ENCODE data around the gene C1orf94.
"Not testable (repeated sequence)": the region's sequence is repeated elsewhere in the genome, so short reads cannot be mapped to it uniquely, and the experiment has no call there.

Gene C1orf94

DNA sequence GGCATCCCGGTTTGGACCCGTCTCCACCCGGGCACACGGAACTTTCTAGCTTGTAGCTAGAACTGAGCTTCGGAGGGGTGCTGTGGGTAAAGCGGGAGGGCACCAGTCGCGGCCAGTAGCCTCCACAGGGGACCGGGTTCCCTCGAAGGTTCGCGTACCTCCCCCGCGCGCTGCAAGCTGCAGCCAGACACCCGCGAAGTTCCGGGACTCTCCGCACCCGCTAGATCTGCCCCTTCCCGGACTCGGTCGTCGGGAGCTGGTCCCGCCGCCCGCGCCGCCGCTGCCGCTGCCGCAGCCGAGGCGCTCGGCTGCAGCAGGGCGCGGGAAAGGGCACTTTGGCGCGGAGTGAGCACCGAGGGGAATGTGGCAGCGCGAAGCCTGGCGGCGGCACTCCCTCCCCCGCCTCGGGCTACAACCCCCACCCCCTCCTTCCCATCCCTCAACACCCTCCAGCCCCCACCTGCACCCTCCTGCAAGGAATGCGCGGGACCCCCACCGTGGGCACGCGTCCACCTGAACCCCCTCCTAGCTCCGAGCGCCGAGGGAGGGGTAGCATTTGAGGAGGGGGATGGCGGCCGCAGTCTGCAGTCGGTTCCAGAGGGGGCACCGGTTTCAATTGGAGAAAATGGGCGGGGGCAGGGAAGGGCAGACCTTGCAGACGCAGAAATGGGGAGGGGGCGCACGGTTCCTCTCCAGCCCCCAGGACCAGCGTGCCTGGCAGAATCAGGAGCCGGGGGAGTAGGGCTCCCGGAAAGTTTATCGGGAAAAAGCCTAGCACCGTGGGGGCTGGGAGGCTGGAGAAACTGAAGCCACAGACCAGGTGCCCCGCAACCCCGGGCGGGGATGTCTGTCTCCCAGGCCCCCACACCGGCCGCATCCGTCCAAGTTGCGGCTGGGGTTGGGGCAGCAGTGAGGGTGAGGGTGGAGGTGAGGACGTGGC is 12.6 kb upstream of the C1orf94 start:
- in situ Hi-C loops (cut with HindIII; ENCODE audit: low pct_ligation_motif_present, low pct_unique_long_range_greater_than_20kb, low sequenced_read_pairs): no loop called here
- DNase-seq: no peak

GRCh38 chr1:34164771-34165391 is 11.8 kb upstream of the C1orf94 start, which contains the start of gene CSMD2:
Gene CSMD2 (minus strand): TSS chr1:34165230. CDS start chr1:34165097, 133 bp downstream.
- in situ Hi-C loops (cut with HindIII; ENCODE audit: low pct_ligation_motif_present, low pct_unique_long_range_greater_than_20kb, low sequenced_read_pairs): no loop called here
- DNase-seq: peak; percentile 8

DNA sequence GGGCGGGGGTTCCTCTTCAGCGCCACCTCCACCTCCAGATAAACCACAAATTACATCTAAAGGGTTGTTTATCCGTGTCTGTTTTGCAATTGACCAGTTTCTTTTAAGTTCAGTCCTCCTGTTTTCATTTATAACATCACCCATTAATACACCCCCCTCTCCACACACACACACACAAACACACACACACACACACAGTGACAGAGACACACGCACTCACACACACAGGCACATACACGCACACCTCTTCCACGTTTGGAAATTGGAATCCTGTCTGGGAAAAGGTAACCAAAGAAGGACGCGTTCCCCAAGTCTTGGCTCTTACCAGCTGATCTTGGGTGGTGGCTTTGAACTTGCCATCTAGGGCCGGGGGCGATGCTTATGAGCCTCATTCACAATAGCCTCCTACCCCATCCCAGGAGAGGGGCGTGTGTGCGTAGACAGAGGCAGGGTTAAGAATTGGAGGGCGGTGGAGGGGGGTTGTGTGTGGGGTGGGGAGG is 11.2 kb upstream of the C1orf94 start:
- in situ Hi-C loops (cut with HindIII; ENCODE audit: low pct_ligation_motif_present, low pct_unique_long_range_greater_than_20kb, low sequenced_read_pairs): no loop called here
- no peak for DNase-seq

GRCh38 chr1:34166191-34166624 is 10.5 kb upstream of the C1orf94 start:
- in situ Hi-C loops (cut with HindIII; ENCODE audit: low pct_ligation_motif_present, low pct_unique_long_range_greater_than_20kb, low sequenced_read_pairs): no loop called here
- DNase-seq: no peak

- DNase-seq: no peak
- in situ Hi-C loops (cut with HindIII; ENCODE audit: low pct_ligation_motif_present, low pct_unique_long_range_greater_than_20kb, low sequenced_read_pairs): no loop called here
Measured at GRCh38 chr1:34166625-34167361, 9.9 kb upstream of the C1orf94 start.

DNA sequence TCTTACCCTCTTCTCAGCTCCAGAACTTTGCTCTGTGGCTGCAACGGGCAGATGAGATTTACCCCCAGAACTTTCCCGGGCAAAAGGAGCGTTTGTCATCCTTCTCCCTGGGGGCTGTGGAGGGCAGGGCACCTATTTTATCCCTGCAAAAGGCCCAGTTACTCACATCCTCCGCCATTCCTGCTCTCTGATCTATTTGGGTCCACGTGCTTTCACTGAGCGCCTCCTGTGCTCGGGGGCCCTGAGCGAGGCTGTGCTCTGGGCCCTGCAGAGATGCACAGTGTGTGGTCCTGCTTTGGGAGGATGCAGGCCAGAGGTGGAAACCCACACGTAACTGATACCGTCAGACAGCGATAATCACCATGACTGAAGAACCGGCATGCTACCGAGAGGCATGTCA is 9.3 kb upstream of the C1orf94 start:
- in situ Hi-C loops (cut with HindIII; ENCODE audit: low pct_ligation_motif_present, low pct_unique_long_range_greater_than_20kb, low sequenced_read_pairs): no loop called here
- DNase-seq: no peak

DNA sequence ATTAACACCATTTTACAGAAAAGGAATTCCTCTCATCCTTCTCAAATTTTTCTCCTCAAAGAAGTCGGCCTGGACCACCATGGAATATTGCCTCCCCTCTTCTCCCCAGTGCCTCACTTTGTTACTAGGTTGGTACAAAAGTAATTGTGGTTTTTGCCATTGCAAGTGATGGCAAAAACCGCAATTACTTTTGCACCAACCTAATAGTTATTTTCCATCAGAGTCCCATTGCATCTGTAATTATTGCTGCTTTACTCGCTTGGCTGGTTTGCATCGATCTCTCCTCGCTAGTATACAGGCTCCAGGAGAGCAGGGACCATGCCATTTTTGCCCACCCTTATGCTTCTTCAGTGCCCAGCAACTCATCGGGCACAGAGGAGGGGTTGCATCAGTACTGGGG is 963 bp upstream of the C1orf94 start:
- DNase-seq: no peak
- in situ Hi-C loops (cut with HindIII; ENCODE audit: low pct_ligation_motif_present, low pct_unique_long_range_greater_than_20kb, low sequenced_read_pairs): no loop called here

DNA sequence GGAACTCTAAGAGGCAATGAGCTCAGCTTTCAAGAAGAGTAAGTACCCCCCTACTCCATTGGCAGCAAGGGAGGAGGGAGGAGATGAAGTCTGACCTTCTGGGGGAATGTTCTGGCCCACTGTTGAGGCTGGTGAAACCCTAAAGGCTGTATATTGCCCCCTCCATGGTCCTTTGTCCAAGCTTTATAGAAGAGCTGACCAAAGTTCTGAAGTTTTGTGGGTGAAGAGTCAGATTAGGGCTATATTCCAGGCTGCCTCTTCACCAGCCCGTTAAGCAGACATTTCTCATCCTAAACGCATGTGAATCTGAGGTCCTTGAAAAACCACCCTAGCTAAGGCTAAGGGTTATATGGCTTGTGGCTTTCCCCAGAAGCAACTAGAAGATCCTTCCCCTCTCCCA is 1.4 kb downstream of the C1orf94 start:
- in situ Hi-C loops (cut with HindIII; ENCODE audit: low pct_ligation_motif_present, low pct_unique_long_range_greater_than_20kb, low sequenced_read_pairs): no loop called here
- DNase-seq: no peak

- DNase-seq; in situ Hi-C loops (cut with HindIII; ENCODE audit: low pct_ligation_motif_present, low pct_unique_long_range_greater_than_20kb, low sequenced_read_pairs): not testable (repeated sequence)
Measured at GRCh38 chr1:34183381-34183780, 6.7 kb downstream of the C1orf94 start.

DNA sequence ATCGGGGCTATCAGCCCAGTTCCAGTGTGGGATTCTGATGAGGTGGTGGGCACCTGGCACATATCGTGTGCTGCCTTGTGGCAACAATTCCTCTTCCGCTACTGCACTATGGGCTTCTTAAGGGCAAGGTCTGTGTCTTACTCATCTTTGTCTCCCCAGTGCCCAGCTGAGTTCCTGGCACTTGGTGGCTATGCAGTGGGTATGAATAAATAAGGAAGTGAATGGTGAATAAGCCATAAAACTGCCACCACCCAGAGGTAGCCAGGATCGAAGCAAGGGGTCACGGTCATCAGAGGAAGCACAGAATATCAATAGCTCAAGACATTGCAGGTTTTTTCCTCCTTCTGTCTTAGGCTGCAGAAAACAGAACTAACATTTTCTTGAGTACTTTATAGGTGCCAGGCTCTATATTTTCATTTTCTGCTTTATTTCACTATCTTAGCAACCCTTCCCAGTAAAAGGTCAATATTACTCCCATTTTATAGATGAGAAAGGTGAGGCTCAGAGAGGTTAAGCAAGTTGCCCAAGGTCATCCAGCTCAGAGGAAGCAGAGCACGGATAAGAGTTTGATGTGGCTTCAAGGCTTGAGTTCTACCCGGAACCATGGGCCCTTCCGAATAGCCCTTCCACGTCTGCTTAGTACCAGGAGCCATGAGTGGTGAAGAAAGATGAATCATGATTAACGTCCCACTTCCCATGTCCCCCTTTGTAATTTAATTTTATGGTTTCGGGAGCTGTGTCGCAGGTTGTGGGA is 10.2 kb downstream of the C1orf94 start:
- DNase-seq: no peak
- in situ Hi-C loops (cut with HindIII; ENCODE audit: low pct_ligation_motif_present, low pct_unique_long_range_greater_than_20kb, low sequenced_read_pairs): no loop called here

DNA sequence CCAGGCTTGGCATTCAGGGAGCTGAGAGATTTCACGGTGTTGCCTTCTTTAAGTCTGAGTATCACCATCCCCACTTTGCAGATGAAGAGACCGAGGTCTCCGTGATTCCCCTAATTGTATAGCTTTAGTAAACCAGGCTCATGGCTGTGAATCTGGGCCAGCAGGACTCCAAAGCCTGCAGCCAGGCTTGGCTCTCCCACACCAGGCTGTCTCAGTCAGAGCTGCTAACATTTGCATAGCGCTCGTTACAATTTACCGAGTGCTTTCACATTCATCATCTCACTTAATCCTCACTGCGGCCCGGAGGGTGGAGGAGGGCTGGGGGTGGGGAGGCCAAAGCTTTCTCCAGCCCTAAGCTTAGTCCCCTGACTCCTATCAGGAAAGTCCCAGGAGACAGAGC is 11.7 kb downstream of the C1orf94 start:
- DNase-seq: no peak
- in situ Hi-C loops (cut with HindIII; ENCODE audit: low pct_ligation_motif_present, low pct_unique_long_range_greater_than_20kb, low sequenced_read_pairs): no loop called here

DNA sequence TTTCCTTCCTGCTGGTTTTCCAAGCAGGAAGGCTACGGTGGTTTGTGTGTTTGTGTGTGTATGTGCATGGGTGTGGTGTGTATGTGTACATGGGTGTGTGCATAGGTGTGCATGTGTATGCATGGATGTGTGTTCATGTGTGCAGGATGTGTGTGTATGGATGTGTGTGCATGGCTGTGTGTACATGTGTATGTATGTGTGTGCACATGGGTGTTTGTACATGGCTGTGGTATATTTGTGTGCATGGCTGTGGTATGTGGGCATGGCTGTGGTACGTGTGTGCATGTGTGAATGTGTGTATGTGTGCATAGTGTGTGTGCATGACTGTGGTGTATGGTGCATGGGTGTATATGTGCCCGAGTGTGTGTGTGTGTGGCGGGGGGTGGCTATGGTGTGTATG is 12.3 kb downstream of the C1orf94 start:
- no peak for DNase-seq
- in situ Hi-C loops (cut with HindIII; ENCODE audit: low pct_ligation_motif_present, low pct_unique_long_range_greater_than_20kb, low sequenced_read_pairs): no loop called here

DNA sequence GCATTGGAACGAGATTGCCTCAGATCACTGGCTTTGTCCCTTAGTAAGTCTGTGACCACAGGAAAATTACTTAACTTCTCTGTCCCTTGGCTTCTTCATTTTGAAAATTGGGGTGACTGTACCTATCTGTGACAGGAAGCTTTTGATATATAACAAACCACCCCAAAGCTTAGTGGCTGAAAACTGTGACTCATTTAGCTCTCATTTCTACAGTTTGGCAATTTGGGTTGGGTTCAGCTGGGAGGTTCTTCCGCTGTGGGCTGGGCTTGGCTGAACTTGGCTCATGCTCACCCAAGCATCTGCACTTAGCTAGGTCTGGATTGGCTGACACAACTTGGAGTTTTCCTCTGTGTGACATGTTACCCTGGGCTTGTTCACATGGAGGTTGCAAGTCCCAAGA is 14.0 kb downstream of the C1orf94 start:
- in situ Hi-C loops (cut with HindIII; ENCODE audit: low pct_ligation_motif_present, low pct_unique_long_range_greater_than_20kb, low sequenced_read_pairs): no loop called here
- no peak for DNase-seq

GRCh38 chr1:34192621-34193020 is 15.9 kb downstream of the C1orf94 start:
- in situ Hi-C loops (cut with HindIII; ENCODE audit: low pct_ligation_motif_present, low pct_unique_long_range_greater_than_20kb, low sequenced_read_pairs): no loop called here
- DNase-seq: no peak

- DNase-seq: no peak
- in situ Hi-C loops (cut with HindIII; ENCODE audit: low pct_ligation_motif_present, low pct_unique_long_range_greater_than_20kb, low sequenced_read_pairs): no loop called here
Measured at GRCh38 chr1:34199927-34200326, 23.2 kb downstream of the C1orf94 start.

DNA sequence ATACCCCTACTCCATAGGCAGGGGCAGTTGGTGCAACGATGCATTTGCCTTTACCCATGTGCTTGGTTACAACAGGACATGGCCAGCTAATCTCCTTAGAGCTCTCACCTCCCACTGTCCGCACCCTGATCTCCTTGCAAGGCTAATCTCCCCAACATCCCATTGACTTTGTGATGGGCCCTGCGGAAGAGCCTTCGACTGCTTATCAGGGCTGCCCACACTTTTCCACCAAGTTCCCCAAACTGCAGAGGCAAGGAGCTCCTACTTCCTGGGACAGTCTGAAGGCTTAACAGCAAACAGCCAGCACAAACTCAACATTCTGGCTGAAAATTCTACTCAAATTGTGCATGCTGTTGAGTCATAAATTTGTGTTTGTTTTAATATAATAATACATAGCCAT is 36.0 kb downstream of the C1orf94 start:
- DNase-seq: no peak
- in situ Hi-C loops (cut with HindIII; ENCODE audit: low pct_ligation_motif_present, low pct_unique_long_range_greater_than_20kb, low sequenced_read_pairs): no loop called here

DNA sequence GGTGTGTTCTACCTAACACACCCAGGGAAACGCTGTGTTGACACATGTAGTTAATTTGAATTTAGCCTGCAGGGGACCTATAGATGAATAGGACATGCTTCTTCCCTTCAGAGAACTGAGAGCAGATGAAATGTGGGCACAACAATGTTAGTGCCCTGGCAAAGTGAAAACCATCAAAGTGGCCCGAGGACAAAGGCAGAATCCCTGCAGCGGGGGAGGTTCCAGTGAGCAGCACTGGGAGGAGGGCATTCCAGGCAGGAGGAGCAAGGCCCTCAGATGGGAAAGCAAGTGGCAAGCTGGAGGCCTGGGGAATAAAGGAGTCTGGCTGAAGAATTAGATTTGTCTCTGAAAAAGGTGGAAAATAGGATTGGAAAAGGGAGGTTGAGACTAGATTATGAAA is 37.2 kb downstream of the C1orf94 start:
- in situ Hi-C loops (cut with HindIII; ENCODE audit: low pct_ligation_motif_present, low pct_unique_long_range_greater_than_20kb, low sequenced_read_pairs): no loop called here
- DNase-seq: no peak

DNA sequence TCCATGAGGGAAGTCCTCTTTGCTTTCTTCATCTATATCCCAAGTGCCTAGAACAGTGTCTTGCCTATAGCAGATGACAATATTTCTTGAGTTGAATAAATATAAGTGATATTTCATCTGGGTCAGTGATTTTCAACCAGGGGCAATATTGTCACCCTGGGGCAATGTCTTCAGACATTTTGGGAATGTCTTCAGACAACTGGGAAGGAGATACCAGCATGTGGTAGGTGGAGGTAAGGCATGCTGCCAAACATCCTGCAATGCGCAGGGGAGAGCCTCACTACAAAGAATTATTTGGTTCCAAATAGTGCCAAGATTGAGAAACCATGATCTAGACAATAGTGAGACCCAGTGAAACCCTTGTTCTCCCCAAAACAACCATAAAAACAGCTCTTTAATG is 54.7 kb downstream of the C1orf94 start:
- DNase-seq: no peak
- in situ Hi-C loops (cut with HindIII; ENCODE audit: low pct_ligation_motif_present, low pct_unique_long_range_greater_than_20kb, low sequenced_read_pairs): no loop called here

Data from ACHN (cell line).